NB4 (cell line): ENCODE data around the gene RBM10.

ENCODE experiments used
- POLR2A ChIP-seq: IDR thresholded peaks from 2 replicates; pipeline ENCODE4 v1.6.1; 2011; ENCODE audit warnings: mild to moderate bottlenecking; ENCODE audit not compliant: insufficient read length; ENCODE audit errors: extremely low read depth
- TF ChIP-seq, protein P1 (sequence below): IDR thresholded peaks from one replicate; pipeline ENCODE4 v1.5.1; 2012; ENCODE audit warnings: low read depth, low read length

DNA sequence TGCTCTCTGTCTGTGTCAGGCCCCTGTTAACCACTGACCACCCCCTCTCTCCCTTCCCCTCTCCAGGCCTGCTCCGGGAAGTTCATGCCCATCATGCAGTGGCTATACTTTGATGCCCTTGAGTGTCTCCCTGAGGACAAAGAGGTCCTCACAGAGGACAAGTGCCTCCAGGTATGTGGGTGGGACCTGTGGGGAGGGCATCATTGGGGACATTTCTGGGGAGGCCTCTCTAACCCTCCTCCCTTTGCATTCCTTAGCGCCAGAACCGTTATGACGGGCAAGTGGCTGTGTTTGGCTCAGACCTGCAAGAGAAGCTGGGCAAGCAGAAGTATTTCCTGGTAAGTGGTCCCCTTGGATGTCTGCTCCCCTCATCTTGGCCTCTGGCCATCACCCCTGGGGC is 57.9 kb downstream of the RBM10 start:
- TF ChIP-seq, protein P1, sequence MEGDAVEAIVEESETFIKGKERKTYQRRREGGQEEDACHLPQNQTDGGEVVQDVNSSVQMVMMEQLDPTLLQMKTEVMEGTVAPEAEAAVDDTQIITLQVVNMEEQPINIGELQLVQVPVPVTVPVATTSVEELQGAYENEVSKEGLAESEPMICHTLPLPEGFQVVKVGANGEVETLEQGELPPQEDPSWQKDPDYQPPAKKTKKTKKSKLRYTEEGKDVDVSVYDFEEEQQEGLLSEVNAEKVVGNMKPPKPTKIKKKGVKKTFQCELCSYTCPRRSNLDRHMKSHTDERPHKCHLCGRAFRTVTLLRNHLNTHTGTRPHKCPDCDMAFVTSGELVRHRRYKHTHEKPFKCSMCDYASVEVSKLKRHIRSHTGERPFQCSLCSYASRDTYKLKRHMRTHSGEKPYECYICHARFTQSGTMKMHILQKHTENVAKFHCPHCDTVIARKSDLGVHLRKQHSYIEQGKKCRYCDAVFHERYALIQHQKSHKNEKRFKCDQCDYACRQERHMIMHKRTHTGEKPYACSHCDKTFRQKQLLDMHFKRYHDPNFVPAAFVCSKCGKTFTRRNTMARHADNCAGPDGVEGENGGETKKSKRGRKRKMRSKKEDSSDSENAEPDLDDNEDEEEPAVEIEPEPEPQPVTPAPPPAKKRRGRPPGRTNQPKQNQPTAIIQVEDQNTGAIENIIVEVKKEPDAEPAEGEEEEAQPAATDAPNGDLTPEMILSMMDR = no peak
- no peak for TF ChIP-seq POLR2A
